GM12878 (cell line): ENCODE measurements around the gene DDAH1. TPM values are rescaled to one million over a fixed set of nuclear protein-coding genes. Genes with fewer than 3 reads are reported as not detected.

Experiments
- ATAC-seq: fragments of 200-7000 bp; cut with Tn5 transposase; 3 replicates; pipeline ENCODE4 v1.9.1; 2020; ENCODE audit warnings: mild to moderate bottlenecking, moderate library complexity
- BruUV-seq: library from RNA; stranded (reverse); fragments of 400-500 nt; replicated peaks from 2 replicates; lab custom pipeline; 2021; lab: Mats Ljungman, UMichigan
- CTCF ChIA-PET: fragments of 300-600 bp; sonication (Branson Sonifier 250); formaldehyde crosslinking; extraction: SDS; loops from one replicate; lab custom pipeline; 2021; ENCODE audit warnings: inconsistent platforms; lab: Yijun Ruan, JAX
- POLR2A ChIA-PET: fragments of 350-600 bp; formaldehyde crosslinking; extraction: SDS; loops from one replicate; lab custom pipeline; 2021; ENCODE audit warnings: inconsistent platforms; lab: Charles Lee
- RAD21 ChIA-PET: fragments of 300-600 bp; sonication (Branson Sonifier 250); formaldehyde crosslinking; loops from one replicate; lab custom pipeline; 2023; ENCODE audit warnings: antibody characterized with exemption; ENCODE audit not compliant: unreplicated experiment; lab: Charles Lee
- SMC1A ChIA-PET: fragments of 300-600 bp; sonication (Branson Sonifier 250); formaldehyde crosslinking; loops from one replicate; lab custom pipeline; 2023; ENCODE audit not compliant: unreplicated experiment, uncharacterized antibody; lab: Charles Lee
- DNase-seq: peaks from one replicate; pipeline ENCODE4 v3.0.0-alpha.2; 2011; ENCODE audit warnings: low read depth, low spot score
- FAIRE-seq: peaks from 3 replicates; lab custom pipeline; 2011; peaks lifted over from hg19 to GRCh38; lab: Jason Lieb, UNC
- H2AFZ ChIP-seq: 2 replicates; pipeline ENCODE4 v1.6.0; 2011; ENCODE audit warnings: low read depth, low read length, control low read depth; ENCODE audit not compliant: control insufficient read depth
- H3K27ac ChIP-seq: 2 replicates; pipeline ENCODE4 v1.5.1; 2011; ENCODE audit warnings: control low read depth; ENCODE audit not compliant: control insufficient read depth, insufficient read depth
- H3K27me3 ChIP-seq, 2 experiments: replicated peaks in 1 of 2; 2 replicates each; pipeline versions ENCODE4 v1.6.0 to v1.6.1; 2011; ENCODE audit warnings: low read length in 1 of 2; ENCODE audit not compliant: control insufficient read depth in 2 of 2, insufficient read depth in 2 of 2
- H3K36me3 ChIP-seq, 2 experiments: 2 replicates each; pipeline ENCODE4 v1.5.1; 2011; ENCODE audit warnings: low read length in 1 of 2; ENCODE audit not compliant: control insufficient read depth in 2 of 2, insufficient read depth in 2 of 2
- H3K4me1 ChIP-seq: 2 replicates; pipeline ENCODE4 v1.6.1; 2011; ENCODE audit warnings: mild to moderate bottlenecking, low read length, moderate library complexity, mixed read lengths; ENCODE audit not compliant: control insufficient read depth, insufficient read depth
- H3K4me2 ChIP-seq: 2 replicates; pipeline ENCODE4 v1.6.0; 2011; ENCODE audit warnings: control low read depth; ENCODE audit not compliant: control insufficient read depth, insufficient read depth
- H3K4me3 ChIP-seq: fragments of 200-600 bp; sonication (generic); 2 replicates; pipeline ENCODE4 v1.5.1; 2016
- H3K79me2 ChIP-seq: 2 replicates; pipeline ENCODE4 v1.6.0; 2011; ENCODE audit warnings: low read length; ENCODE audit not compliant: control insufficient read depth, insufficient read depth
- H3K9ac ChIP-seq: 2 replicates; pipeline ENCODE4 v1.8.0; 2011; ENCODE audit warnings: low read length, control low read depth, mixed read lengths; ENCODE audit not compliant: control insufficient read depth, insufficient read depth
- H3K9me3 ChIP-seq: replicated peaks from 3 replicates; pipeline ENCODE4 v1.5.1; 2011; ENCODE audit warnings: mild to moderate bottlenecking, low read length; ENCODE audit not compliant: control insufficient read depth, insufficient read depth
- H4K20me1 ChIP-seq: 2 replicates; pipeline ENCODE4 v1.6.0; 2011; ENCODE audit not compliant: control insufficient read depth, insufficient read depth
- E4F1 ChIP-seq: fragments of 450-650 bp; IDR thresholded peaks from 2 replicates; pipeline ENCODE4 v1.6.1; 2018; ENCODE audit warnings: borderline replicate concordance, mild to moderate bottlenecking; ENCODE audit not compliant: partially characterized antibody
- SUPT20H ChIP-seq: IDR thresholded peaks from 2 replicates; pipeline ENCODE4 v1.6.1; 2011; ENCODE audit warnings: low read depth, mild to moderate bottlenecking, low read length, moderate library complexity, borderline replicate concordance; ENCODE audit not compliant: control insufficient read depth
- WGBS: methylation state at CpG from one replicate; pipeline ENCODE4 v1.1.6; 2016; ENCODE audit warnings: low lambda C conversion rate; ENCODE audit not compliant: insufficient replicate concordance, insufficient coverage; ENCODE audit errors: missing lambda C conversion rate; 5-methylcytosine and 5-hydroxymethylcytosine counted together
- in situ Hi-C: fragments of 300-500 bp; cut with MboI; formaldehyde crosslinking; loops from 9 replicates; pipeline ENCODE4 v1.14.3; 2018; ENCODE audit warnings: mixed read lengths
- intact Hi-C: fragments of 100-400 bp; cut with micrococcal nuclease; formaldehyde crosslinking; loops from one replicate; pipeline ENCODE4 v1.14.2; 2022; ENCODE audit not compliant: unreplicated experiment
- polyA plus RNA-seq, 11 experiments: library from polyadenylated mRNA; depleted of rRNA in 4 of 11; unstranded in 6 of 11; stranded (reverse) in 5 of 11; fragments of >200 nt; fragmentation: Nextera tagmentation in 4 of 11; fragmentation: Illumina TruSeq in 1 of 11; extraction: Ambion mirVana in 4 of 11; extraction: Trizol in 1 of 11; gene quantifications; 1 replicate in 1 of 11; 2 replicates in 10 of 11; pipeline versions ENCODE4 v1.2.1 to v1.2.3, GENCODE V29; 2011 to 2016; ENCODE audit warnings: inconsistent platforms in 2 of 11, missing spikeins in 2 of 11, low read depth in 1 of 11
- total RNA-seq, 4 experiments: library from RNA; depleted of rRNA in 3 of 4; stranded (reverse); fragments of >200 nt in 3 of 4; fragmentation: Illumina TruSeq in 1 of 4; extraction: Trizol in 1 of 4; gene quantifications; 2 replicates each; pipeline versions ENCODE4 v1.2.1 to v1.2.3, GENCODE V29; 2013 to 2021

The DDAH1 gene
- total and polyA plus RNA-seq, 10 of the 15 experiments (the other 5 are each of a cell fraction or from before 2014, with no cell fraction given): 0.07 to 0.88 (median 0.27) TPM; not detected in 6

- no peak for TF ChIP-seq E4F1
- TF ChIP-seq, all 136 proteins: peak for 0
Observed at GRCh38 chr1:85447006-85447943, 17.7 kb downstream of the DDAH1 start (continued).

GRCh38 chr1:85445906-85446305 lies 19.1 kb downstream of the DDAH1 start:
- SMC1A ChIA-PET: no interaction called here
- no peak overlapping the region for H3K4me2 ChIP-seq
- H3K36me3 ChIP-seq: no peaks in the 10 kb centered on the region
- CTCF ChIA-PET: no interaction called here
- POLR2A ChIA-PET: no interaction called here
- H3K4me1 ChIP-seq: no peaks in the 10 kb centered on the region
- FAIRE-seq: no peak
- in situ Hi-C loops: no loop called here
- H3K9me3 ChIP-seq: no peaks in the 10 kb centered on the region
- no peaks in the 10 kb centered on the region; a peak in 1 of 4 replicates for H3K27me3 ChIP-seq
- H2AFZ ChIP-seq: no peak overlapping the region
- no peak overlapping the region for H3K9ac ChIP-seq
- intact Hi-C loops: no loop called here
- no peak for TF ChIP-seq SUPT20H
- TF ChIP-seq, all 136 proteins: peak for 0
- RAD21 ChIA-PET: no interaction called here
- ATAC-seq: no peak
- Histone ChIP-seq H3K27ac (no peak overlapping the region), H3K4me3 (no peak overlapping the region), H4K20me1 (no peaks in the 10 kb centered on the region), H3K79me2 (no peaks in the 10 kb centered on the region)
- DNase-seq: no peak
- 62% methylated on average over 3 of the region's 3 CpGs for WGBS
- no TSS peak for BruUV-seq
